Stimulated activated CD4-positive, alpha-beta T cell treated with anti-CD3 and anti-CD28 coated beads, Interleukin-2, amount 100 ng/mL, for 24 hours (primary cell): ENCODE measurements around the gene SSNA1.
A peak's percentile ranks its signal among the peaks of the same experiment; 100 is the strongest.

Experiments used
- DNase-seq, 2 donors: peaks; one replicate each; pipeline ENCODE4 v3.0.0-alpha.2; 2020

Gene SSNA1

DNA sequence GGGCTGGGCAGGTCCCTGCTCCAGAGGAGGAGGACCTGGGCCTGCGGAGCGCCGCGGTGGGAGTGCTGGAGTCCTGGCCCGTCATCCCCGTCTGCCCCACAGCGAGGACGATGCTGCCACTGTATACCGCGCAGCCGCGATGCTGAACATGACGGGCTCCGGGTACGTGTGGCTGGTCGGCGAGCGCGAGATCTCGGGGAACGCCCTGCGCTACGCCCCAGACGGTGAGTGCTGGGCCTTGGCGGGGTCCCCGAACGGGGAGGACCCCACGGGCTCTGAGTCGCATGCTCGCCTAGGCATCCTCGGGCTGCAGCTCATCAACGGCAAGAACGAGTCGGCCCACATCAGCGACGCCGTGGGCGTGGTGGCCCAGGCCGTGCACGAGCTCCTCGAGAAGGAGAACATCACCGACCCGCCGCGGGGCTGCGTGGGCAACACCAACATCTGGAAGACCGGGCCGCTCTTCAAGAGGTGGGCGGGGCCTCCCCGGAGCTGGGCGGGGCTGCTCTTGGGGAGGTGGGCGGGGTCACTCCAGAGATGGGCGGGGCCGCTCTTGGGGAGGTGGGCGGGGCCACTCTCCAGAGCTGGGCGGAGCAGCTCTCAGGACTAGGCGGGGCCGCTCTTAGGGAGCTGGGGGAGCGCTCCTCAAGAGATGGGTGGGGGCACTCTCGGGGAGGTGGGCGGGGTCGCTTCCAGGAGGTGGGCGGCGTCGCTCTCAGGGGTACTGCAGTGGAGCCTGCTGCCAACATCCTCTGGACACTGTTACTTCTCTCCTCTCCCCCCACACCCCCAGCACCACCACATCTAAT, 31.7 kb upstream of the SSNA1 start:
- peak; percentile 65 to 68 for DNase-seq

DNA sequence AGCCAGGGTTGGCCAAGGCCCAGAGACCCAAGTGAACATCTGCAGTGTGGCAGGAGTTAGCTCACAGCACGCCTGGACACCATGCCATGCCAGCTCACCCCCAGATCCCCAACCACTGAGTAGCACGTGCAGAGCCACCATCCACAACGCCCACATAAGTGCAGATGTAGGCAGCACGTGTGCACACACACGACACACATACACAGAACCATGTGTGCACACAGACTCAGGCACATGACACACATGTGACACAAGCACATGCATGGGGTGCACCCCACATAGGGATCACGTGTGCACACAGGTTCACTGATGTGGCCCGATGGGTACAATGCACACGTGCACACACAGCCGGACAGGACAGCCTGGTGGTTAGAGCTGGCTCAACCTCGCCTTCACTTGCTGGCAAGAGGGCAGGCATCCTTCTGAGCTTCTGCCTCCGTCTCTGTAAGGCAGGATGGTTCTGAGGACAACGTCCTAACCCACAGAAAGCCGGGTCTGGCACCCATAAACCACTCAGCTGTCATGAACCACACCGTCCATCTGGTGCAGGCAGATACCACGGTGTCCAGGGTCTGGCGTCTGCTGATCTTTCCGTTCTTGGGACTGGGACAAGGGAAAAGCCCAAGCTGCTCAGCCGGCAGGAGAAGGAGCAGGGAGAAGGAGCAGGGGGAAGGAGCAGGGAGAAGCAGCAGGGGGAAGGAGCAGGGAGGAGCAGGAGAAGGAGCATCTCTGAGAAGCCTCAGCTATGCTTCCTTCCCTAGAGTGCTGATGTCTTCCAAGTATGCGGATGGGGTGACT, 30.7 kb upstream of the SSNA1 start:
- no peak for DNase-seq

DNA sequence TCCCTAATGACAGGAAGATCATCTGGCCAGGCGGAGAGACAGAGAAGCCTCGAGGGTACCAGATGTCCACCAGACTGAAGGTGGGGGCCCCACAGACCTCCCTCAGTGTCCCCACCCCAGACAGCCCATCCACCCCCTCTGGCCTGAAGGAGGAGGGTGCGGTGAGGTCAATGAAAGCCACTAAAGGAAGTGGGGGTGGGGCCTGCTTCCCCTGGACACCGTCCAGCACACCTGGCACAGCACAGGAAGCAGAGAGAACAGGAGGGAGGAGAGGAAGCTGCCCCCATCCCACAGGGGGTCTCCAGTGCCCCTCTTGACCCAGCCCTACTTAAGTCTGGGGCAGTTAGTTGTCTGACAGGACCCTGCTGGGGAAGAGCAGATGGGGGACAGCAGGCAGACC, 29.9 kb upstream of the SSNA1 start:
- DNase-seq, result no peak

DNA sequence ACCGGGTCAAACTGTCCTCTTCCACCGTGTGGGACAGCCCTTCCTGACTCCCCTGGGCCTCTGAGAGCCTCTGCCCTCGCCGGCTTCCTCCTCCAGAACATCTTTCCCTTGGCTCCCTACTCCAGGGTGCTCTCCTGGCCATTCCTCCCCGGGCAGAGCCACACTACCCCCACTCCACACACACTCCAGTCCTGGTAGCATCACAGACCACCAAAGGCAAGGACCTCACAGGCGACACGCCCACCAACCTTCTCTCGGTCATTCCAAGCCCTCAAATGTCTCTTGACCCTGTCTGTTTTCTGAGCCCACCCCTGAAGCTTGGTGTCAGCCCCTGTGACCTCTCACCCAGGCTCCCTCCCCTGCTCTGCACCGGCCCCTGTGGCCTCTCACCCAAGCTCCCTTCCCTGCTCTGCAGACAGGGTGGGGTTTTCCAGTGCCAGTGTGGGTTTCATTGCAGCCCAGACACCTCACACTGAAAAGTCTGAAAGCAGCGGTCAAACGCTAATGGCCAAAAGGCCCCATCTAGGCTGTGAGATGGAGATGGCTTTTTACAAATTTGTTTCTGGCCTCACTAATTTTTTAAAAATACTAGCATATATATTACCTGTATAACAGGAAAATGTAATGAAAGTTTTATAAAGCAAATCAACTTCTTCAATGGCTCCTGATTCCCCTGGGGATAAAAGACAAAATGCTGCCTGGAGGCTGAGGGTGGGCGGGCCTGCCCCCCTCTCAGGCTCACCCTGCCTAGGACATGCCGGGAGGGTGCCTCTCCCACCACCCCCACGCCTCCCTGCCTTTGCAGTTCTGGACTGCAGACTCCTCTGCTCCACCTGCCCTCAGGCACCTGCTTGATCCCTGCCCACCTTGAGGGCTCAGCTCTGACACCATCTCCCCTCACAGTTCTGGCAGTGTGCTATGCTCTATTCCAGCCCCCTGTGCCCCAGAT, 29.1 kb upstream of the SSNA1 start:
- no peak for DNase-seq

DNA sequence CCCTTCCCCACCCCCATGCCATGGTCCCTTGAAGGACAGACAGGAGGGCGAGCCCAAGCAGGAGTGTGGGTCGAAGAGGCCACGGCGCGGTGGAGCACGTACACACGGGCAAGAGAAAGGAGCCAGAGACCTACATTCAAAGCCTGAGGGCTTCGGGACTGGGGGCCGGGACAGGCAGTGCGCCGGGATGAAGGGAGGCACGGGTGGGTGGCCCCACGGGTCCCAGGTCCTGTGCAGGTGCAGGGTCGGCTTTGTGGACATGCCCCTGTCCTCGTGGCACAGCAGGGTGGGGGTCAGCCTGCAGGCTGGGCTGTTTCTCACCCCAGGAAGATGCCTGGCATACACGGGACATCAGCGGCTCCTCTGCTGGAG, 28.4 kb upstream of the SSNA1 start:
- no peak for DNase-seq

DNA sequence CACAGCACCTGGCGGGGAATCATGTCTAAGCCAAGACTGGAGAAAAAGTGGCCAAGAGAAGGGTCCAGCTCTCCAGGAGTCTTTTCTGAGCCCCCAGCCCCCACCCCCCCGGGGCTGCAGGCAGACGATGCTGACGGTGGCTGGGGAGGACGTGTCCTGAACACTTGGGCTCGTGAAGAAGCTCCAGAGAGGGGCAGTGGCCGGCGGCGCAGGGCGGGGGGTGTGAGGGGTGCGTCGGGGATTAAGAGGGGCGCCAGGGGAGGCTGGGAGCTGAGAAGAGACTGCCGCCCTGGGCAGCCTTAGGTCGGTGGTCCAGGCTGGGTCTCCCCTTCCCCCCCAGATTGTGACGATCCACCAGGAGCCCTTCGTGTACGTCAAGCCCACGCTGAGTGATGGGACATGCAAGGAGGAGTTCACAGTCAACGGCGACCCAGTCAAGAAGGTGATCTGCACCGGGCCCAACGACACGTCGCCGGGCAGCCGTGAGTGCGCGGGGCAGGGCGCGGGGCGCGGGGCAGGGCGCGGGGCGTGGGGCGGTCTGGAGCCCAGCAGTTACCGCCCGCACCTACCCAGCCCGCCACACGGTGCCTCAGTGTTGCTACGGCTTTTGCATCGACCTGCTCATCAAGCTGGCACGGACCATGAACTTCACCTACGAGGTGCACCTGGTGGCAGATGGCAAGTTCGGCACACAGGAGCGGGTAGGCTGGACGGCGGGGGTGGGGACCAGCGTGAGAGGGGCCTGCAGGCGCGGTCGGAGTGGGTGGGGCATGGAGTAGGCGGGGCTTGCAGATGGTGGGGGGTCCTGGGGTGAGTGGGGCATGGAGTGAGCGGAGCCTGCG, 27.5 kb upstream of the SSNA1 start:
- DNase-seq, result no peak

DNA sequence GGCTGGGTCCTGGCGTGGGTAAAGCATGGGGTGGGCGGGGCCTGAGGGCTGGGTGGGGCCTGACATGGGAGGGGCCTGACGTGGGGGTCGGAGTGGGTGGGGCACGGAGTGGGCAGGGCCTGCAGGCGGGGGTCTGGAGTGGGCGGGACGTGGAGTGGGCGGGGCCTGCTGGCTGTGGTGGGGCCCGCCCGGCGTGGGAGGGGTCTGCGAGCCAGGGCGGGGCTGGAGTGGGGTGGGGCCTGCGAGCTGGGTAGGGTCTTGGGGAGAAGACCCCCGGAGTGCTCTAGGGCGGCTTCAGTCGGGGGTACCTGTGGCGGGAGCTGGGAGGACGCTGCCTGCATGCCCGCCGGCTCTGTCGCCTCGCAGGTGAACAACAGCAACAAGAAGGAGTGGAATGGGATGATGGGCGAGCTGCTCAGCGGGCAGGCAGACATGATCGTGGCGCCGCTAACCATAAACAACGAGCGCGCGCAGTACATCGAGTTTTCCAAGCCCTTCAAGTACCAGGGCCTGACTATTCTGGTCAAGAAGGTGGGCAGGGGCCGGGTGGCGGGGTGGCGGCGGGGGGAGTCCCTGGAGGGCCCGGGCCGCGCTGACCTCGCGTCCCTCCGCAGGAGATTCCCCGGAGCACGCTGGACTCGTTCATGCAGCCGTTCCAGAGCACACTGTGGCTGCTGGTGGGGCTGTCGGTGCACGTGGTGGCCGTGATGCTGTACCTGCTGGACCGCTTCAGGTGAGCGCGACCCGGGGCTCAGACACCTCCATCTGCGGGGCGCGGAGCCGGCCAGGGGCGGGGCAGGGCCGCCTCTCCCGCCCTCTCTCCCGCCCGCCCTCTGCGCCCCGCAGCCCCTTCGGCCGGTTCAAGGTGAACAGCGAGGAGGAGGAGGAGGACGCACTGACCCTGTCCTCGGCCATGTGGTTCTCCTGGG, 26.7 kb upstream of the SSNA1 start:
- no peak for DNase-seq

DNA sequence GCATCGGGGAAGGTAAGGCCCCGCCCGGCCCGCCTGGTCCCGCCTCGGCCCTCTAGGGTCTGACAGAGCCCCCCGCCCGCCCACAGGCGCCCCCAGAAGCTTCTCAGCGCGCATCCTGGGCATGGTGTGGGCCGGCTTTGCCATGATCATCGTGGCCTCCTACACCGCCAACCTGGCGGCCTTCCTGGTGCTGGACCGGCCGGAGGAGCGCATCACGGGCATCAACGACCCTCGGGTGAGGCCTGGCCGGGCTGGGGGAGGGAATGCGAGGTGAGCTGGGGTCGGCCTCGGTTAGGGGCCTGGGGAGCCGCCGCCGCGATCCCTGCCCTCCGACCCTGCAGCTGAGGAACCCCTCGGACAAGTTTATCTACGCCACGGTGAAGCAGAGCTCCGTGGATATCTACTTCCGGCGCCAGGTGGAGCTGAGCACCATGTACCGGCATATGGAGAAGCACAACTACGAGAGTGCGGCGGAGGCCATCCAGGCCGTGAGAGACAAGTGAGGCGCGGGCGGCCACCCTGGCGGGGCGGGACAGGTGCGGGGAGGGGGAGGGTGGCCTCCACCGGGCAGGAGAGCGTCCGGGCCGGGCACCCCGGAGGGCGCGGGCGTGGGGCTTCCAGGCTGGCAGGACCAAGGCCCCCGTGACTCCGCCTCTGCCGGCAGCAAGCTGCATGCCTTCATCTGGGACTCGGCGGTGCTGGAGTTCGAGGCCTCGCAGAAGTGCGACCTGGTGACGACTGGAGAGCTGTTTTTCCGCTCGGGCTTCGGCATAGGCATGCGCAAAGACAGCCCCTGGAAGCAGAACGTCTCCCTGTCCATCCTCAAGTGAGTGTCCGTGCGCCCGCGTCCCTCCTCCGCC, 25.7 kb upstream of the SSNA1 start:
- DNase-seq, result no peak

DNA sequence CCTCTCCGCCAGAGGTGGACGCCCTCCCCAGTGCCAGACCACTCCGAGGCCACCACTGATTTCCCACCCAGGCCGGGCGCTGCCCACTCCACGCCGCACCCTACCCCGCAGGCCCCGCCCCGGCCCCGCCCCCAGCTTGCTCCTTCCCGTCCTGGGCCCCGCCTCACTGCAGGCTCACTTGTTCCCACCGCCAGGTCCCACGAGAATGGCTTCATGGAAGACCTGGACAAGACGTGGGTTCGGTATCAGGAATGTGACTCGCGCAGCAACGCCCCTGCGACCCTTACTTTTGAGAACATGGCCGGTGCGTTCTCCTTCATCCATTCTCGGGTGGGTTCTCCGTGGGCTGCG, 25.1 kb upstream of the SSNA1 start:
- DNase-seq, result no peak

DNA sequence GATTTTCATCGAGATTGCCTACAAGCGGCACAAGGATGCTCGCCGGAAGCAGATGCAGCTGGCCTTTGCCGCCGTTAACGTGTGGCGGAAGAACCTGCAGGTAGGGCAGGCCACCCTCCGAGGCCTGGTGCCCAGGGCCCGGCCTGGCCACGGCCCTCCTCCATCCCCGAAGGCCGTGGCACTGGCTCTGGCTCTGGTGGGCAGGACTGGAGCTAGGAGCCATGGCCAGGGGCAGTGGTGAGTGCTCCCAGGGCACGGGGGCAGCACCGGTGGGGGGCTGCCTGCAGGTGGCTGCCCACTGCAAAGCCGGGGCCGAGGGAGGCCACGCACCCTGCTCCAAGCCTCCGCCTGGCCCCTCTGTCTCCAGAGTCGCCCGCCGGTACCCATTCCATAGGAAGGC, 24.7 kb upstream of the SSNA1 start:
- no peak for DNase-seq

DNA sequence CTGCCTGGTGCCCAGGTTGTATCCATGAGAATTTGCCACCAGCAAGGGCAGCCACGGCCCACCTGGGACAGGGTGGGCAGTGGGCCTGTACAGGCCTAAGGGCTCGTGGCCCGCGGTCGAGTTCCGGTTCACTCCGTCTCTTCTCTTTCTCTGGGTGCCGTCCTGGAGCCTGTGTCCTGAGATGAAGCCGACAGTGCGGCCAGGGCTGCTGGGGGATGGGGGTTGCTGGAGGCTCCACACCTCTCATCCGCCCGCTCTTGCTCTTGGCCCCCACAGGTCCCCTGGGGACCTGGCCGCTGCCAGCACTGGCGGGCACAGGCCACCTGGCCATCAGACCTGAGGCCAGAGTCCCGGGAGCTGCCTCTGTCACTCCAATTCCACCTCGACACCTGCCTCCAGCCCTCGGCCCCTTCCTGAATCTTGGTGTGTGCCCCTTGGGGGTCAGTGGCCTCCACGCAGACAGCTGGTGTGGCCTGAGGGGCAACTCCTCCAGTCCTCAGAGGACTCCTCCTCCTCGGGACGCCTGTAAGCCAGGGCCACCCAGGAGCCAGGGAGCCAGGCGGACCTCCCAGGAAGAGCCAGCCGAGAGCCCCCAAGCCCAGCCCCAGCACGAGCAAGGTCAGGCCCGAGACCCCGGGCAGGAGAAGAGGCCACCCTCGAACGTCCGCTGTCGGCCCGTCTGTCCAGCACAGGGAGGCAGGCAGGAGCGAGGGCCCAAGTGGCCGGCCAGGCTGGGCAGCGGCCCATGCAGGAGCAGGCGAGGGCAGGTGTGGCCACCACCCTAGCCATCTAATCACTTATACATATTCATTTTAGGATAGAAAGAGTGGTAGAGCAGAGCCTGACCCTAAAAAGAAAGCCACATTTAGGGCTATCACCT, 23.9 kb upstream of the SSNA1 start:
- no peak for DNase-seq

DNA sequence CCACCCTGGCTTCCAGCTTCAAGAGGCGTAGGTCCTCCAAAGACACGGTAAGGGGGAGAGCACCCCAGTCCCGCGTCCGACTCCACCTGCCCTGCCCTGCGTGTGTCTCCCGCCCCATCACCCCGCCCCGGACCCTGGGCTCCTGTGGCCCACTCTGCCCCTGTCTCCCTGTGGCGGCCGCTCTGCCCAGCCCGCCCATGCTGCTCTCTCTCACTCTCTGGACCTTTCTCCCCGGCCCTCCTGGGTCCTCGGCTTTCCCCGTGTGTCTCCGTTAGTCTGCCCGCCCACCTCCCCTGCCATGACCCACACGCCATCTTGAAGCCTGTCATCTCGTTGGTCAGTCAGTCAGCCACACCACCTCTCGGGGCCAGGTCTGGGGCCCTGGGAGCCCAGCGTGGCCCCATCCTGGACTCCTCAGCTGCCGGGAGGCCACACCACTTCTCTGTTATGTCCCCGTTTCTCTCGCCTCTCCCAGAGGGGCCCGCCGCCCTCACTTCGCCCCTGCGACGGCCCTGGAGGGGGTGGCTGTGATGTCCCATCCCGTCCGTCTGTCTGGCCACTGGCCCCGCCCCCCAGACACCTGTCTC, 23.1 kb upstream of the SSNA1 start:
- no peak for DNase-seq

DNA sequence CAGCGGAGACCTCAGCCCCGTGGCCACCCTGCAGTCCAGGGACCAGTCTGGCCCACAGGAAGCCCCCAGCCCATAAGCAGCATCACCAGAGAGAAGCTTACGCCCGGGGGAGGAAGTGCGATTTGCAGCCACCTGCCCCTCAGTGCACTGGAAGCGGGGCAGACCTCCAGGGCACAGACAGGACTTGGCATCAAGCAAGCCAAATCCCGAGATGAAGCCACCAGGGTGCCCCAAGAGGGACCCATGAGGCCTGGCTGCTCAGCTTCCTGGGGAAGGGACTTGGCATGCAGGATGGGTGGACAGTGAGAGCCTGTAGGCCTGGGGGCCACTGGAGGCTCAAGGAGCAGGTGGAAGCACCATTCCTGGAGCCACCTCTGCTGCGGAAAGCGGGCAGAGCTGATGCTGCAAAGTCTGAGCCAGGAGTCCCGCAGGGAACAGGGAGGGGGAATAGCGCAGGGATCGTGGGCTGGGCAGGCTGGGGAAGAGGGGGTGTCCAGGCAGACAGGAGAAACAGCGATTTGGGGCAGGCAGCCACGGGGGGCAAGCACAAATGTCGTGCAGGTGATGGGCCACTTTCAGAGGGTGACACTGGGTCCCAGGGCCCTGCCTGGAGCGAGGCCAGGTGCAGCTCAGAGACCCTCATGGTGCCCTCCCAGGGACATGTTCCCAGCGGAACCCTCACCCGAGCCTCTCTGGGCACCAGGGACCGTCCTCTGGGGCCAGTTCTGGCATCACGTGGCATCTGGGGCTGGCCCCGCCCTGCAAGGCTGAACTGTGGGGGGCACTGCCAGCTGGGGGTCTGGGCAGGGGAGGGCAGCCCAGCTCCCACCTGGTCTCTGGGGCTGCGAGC, 21.9 kb upstream of the SSNA1 start:
- no peak for DNase-seq

DNA sequence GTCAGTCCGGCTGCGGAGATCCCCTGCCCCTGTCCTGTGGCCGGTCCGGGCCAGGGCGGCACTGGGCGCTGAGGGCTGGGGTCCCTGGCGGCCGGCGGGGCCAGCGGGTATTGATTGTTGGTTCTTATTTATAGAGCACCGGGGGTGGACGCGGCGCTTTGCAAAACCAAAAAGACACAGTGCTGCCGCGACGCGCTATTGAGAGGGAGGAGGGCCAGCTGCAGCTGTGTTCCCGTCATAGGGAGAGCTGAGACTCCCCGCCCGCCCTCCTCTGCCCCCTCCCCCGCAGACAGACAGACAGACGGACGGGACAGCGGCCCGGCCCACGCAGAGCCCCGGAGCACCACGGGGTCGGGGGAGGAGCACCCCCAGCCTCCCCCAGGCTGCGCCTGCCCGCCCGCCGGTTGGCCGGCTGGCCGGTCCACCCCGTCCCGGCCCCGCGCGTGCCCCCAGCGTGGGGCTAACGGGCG, 21.2 kb upstream of the SSNA1 start:
- DNase-seq, result no peak

DNA sequence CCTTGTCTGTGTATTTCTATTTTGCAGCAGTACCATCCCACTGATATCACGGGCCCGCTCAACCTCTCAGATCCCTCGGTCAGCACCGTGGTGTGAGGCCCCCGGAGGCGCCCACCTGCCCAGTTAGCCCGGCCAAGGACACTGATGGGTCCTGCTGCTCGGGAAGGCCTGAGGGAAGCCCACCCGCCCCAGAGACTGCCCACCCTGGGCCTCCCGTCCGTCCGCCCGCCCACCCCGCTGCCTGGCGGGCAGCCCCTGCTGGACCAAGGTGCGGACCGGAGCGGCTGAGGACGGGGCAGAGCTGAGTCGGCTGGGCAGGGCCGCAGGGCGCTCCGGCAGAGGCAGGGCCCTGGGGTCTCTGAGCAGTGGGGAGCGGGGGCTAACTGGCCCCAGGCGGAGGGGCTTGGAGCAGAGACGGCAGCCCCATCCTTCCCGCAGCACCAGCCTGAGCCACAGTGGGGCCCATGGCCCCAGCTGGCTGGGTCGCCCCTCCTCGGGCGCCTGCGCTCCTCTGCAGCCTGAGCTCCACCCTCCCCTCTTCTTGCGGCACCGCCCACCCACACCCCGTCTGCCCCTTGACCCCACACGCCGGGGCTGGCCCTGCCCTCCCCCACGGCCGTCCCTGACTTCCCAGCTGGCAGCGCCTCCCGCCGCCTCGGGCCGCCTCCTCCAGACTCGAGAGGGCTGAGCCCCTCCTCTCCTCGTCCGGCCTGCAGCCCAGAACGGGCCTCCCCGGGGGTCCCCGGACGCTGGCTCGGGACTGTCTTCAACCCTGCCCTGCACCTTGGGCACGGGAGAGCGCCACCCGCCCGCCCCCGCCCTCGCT, 20.5 kb upstream of the SSNA1 start:
- DNase-seq, result no peak

DNA sequence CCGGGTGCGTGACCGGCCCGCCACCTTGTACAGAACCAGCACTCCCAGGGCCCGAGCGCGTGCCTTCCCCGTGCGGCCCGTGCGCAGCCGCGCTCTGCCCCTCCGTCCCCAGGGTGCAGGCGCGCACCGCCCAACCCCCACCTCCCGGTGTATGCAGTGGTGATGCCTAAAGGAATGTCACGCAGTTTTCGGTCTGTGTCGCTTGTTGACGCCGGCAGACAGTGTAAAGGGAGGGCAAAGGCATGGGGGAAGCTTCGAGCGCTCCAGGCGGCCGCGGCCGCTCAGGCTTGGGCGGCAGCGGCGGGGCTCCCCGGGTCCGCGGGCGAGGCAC, 19.9 kb upstream of the SSNA1 start:
- DNase-seq, result no peak
